Progenitor cell of endocrine pancreas (in vitro differentiated cells): ENCODE results near the gene NUDT2. TPM values are rescaled to one million over a fixed set of nuclear protein-coding genes. Genes with fewer than 3 reads are reported as not detected.

Experiments used
- DNase-seq: peaks from one replicate; pipeline ENCODE4 v3.0.0; 2021; ENCODE audit warnings: low spot score; ENCODE audit not compliant: unreplicated experiment
- H3K27ac Mint-ChIP-seq: 2 replicates; pipeline ENCODE4 v1.8.0; 2021; ENCODE audit warnings: mild to moderate bottlenecking, moderate library complexity, mixed read lengths
- H3K27me3 Mint-ChIP-seq: 2 replicates; pipeline ENCODE4 v1.8.0; 2021; ENCODE audit warnings: mixed read lengths
- H3K36me3 Mint-ChIP-seq: 2 replicates; pipeline ENCODE4 v1.8.0; 2022; ENCODE audit warnings: mixed read lengths; ENCODE audit not compliant: insufficient read depth
- H3K4me1 Mint-ChIP-seq: 2 replicates; pipeline ENCODE4 v1.8.0; 2021; ENCODE audit warnings: low read depth, mixed read lengths
- H3K4me3 Mint-ChIP-seq: 2 replicates; pipeline ENCODE4 v1.8.0; 2021; ENCODE audit warnings: low read depth, mild to moderate bottlenecking, moderate library complexity, mixed read lengths
- H3K9me3 Mint-ChIP-seq: 2 replicates; pipeline ENCODE4 v1.8.0; 2021; ENCODE audit warnings: low read depth, mixed read lengths
- total RNA-seq: library from RNA; stranded (reverse); gene quantifications from 2 replicates; pipeline ENCODE4 v1.2.1, GENCODE V29; 2021
- TF ChIP-seq, protein P1 (sequence below): fragments of 200-600 bp; sonication (generic); IDR thresholded peaks from one replicate; pipeline ENCODE4 v1.5.0; 2021; ENCODE audit warnings: antibody characterized with exemption, mild to moderate bottlenecking; ENCODE audit not compliant: unreplicated experiment

Gene NUDT2
- total RNA-seq, 1 donor from 2014 or later = 21.1 TPM

DNA sequence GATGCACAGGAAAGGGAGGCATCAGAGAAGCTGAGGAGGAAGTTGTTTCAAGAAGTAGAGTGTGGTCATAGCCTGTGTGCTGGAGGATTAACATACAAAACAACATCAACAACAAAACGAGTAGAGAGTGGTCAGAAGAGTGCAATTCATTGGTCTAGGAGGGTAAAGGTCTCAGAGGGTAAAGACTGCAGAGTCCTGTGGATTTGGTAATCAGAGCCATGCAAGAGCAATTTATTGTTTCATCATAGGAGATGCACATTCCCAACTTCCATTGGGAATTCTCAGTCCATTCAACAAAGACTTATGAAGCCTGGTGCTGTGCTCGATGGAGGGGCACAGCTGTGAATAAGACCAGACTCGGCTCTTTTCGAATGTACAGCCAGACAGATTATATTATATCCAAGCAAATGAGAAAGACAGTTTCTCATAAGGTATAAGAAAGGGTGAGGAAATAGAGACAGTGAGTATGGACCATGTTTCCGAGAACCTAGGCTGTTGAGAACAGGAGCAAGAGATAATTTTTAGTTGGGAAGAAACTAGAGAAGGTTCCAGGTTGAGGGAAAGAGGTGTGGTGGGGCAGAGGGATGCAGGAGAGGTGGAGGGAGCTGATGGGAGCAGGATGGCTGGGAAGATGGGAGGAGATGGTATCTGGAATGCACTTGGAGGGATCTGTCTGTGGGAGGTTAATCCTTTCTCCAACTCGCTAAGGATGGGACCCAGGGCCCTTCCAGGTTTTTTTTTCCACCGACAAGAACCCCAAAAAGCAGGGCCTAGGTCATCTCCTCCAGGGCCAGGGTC, 55.2 kb downstream of the NUDT2 start:
- H3K27me3 Mint-ChIP-seq = peaks cover 60% of the 10 kb centered on the region
- TF ChIP-seq, protein P1, sequence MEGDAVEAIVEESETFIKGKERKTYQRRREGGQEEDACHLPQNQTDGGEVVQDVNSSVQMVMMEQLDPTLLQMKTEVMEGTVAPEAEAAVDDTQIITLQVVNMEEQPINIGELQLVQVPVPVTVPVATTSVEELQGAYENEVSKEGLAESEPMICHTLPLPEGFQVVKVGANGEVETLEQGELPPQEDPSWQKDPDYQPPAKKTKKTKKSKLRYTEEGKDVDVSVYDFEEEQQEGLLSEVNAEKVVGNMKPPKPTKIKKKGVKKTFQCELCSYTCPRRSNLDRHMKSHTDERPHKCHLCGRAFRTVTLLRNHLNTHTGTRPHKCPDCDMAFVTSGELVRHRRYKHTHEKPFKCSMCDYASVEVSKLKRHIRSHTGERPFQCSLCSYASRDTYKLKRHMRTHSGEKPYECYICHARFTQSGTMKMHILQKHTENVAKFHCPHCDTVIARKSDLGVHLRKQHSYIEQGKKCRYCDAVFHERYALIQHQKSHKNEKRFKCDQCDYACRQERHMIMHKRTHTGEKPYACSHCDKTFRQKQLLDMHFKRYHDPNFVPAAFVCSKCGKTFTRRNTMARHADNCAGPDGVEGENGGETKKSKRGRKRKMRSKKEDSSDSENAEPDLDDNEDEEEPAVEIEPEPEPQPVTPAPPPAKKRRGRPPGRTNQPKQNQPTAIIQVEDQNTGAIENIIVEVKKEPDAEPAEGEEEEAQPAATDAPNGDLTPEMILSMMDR = no peak
- H3K4me3 Mint-ChIP-seq = no peak overlapping the region
- H3K4me1 Mint-ChIP-seq = peaks cover 4% of the 10 kb centered on the region
- no peak overlapping the region for H3K27ac Mint-ChIP-seq
- H3K36me3 Mint-ChIP-seq = no peaks in the 10 kb centered on the region
- H3K9me3 Mint-ChIP-seq = no peaks in the 10 kb centered on the region
- no peak for DNase-seq

DNA sequence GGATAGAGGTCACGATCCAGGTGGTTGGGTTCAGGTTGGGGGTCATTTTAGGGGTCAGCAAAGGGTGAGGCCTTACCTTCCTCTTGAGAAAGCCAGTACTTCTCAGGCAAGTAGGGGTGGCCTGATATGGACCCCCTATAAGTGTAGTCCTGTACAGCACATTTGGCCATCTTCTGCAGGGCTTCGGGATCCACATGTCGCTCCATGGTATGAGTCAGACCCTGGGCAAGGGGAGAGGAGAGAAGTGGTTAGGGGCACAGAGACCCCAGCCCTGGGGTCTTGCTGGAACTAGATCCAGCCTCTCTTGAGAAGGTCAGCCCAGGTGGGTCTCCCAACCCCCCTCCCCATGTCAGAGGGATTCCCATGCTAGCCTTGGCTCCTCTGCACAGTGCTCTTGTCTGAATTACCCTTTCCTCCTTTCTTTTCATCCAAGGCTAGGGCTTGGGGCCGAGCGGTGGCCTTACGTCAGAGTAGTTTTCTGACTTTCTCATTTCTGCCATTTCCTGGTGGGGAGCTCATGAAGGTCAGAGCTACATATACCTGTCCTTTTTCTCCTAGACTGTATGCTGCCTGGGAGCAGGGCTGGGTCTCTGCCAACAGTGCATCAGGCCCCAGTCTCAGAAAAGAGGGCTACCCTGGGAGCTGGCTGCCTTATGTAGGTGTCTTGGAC, 56.3 kb downstream of the NUDT2 start:
- H3K4me3 Mint-ChIP-seq = no peak overlapping the region
- peaks cover 2% of the 10 kb centered on the region for H3K4me1 Mint-ChIP-seq
- H3K36me3 Mint-ChIP-seq = no peaks in the 10 kb centered on the region
- H3K27me3 Mint-ChIP-seq = peaks cover 51% of the 10 kb centered on the region
- H3K27ac Mint-ChIP-seq = no peak overlapping the region
- no peak for DNase-seq
- no peaks in the 10 kb centered on the region for H3K9me3 Mint-ChIP-seq
- TF ChIP-seq, protein P1 = no peak

DNA sequence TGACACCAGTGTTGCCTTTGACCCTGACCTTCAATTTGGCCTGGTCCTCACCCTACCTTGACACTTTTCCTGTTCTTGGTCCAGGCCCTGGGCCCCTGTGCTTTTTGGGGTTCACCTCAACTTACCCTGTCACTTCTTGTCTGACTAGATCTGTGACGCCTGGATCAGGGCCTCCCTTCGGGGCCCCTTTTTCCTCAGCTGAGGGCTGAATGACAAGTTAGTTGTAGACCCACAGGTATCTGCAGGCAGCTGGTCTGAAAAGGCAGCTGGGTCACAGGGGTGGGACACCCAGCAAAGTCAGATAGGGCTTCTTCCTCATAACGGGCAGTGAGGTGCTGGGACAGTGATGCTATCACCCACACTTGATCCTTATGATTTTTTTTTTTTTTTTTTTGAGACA, 57.3 kb downstream of the NUDT2 start:
- H3K27me3 Mint-ChIP-seq = peaks cover 49% of the 10 kb centered on the region
- H3K9me3 Mint-ChIP-seq = no peaks in the 10 kb centered on the region
- H3K4me1 Mint-ChIP-seq = no peaks in the 10 kb centered on the region
- H3K27ac Mint-ChIP-seq = no peak overlapping the region
- no peaks in the 10 kb centered on the region for H3K36me3 Mint-ChIP-seq
- DNase-seq = no peak
- TF ChIP-seq, protein P1 = no peak
- no peak overlapping the region for H3K4me3 Mint-ChIP-seq

DNA sequence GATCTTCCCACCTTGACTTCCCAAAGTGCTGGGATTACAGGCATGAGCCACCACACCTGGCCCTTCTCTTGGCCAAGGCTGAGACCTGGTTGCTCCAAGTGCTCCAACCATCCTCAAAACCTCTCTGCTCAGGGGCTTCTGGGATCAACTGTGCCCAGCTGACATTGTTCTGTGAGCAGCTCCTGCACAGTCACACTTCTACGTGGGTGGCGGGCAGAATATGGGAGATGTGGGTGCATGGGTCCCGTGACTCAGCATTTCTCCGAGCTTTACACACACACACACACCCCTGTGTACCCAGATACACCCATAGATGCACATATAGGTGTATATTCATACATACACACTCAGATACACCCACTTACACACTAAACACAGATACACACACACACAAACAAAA, 57.9 kb downstream of the NUDT2 start:
- Mint-ChIP-seq H3K4me3 (no peak overlapping the region), H3K9me3 (no peaks in the 10 kb centered on the region), H3K4me1 (no peaks in the 10 kb centered on the region), H3K36me3 (no peaks in the 10 kb centered on the region), H3K27ac (no peak overlapping the region), H3K27me3 (peaks cover 46% of the 10 kb centered on the region)
- DNase-seq = no peak
- TF ChIP-seq, protein P1 = no peak

DNA sequence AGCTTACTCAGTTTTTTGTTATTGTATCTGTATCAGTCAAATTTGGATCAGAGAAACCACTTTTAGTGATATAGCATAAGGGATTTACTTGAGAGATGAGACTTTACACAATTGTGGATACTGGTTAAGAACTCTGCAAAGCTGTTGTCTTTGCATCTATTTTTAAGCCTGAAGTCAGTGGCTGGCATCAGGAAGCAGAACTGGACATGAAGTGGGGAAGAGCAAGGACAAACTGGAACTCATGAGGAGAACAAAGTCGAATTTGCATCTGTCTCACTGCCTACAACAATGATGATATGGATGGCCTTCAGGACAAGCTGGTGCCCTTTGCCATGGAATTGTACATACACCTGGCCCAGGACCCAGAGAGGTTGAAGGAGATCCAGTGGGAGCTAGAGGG, 63.1 kb downstream of the NUDT2 start:
- Mint-ChIP-seq H3K9me3 (no peaks in the 10 kb centered on the region), H3K36me3 (no peaks in the 10 kb centered on the region), H3K27me3 (peaks cover 28% of the 10 kb centered on the region), H3K27ac (no peak overlapping the region), H3K4me3 (no peak overlapping the region), H3K4me1 (no peaks in the 10 kb centered on the region)
- DNase-seq = no peak
- TF ChIP-seq, protein P1 = no peak

Other genes starting within 250 kb of the NUDT2 start
- 48.7 and 50.4 TPM in 2 replicates for gene DCAF12, start 202.9 kb upstream of the NUDT2 start, total RNA-seq
- gene UBAP1, start 150.5 kb upstream of the NUDT2 start, total RNA-seq = 45.6 and 47.6 TPM in 2 replicates
- 9.1 and 10.0 TPM in 2 replicates for gene KIF24, start 301 bp upstream of the NUDT2 start, total RNA-seq
- 8.8 and 9.2 TPM in 2 replicates for gene MYORG, start 47.3 kb downstream of the NUDT2 start, total RNA-seq
- gene FAM219A, start 129.0 kb downstream of the NUDT2 start, total RNA-seq = 17.5 and 19.2 TPM in 2 replicates
- gene DNAI1, start 129.2 kb downstream of the NUDT2 start, total RNA-seq = 1.2 and 3.5 TPM in 2 replicates
- 4.0 and 4.5 TPM in 2 replicates for gene ENHO, start 193.4 kb downstream of the NUDT2 start, total RNA-seq